Parathyroid adenoma (tissue), 2 donors: ENCODE measurements around the gene HS6ST3.

ENCODE experiments used
- H2AFZ ChIP-seq: fragments of 300-600 bp; sonication (generic); one replicate; pipeline ENCODE4 v1.7.0; 2017; ENCODE audit warnings: antibody characterized with exemption, mild to moderate bottlenecking
- H3K27ac ChIP-seq: fragments of 300-600 bp; sonication (generic); one replicate; pipeline ENCODE4 v1.7.0; 2017
- H3K27me3 ChIP-seq: fragments of 300-600 bp; sonication (generic); one replicate; pipeline ENCODE4 v1.7.0; 2017; ENCODE audit warnings: low read length; ENCODE audit not compliant: control insufficient read depth, insufficient read depth
- H3K36me3 ChIP-seq: fragments of 300-600 bp; sonication (generic); one replicate; pipeline ENCODE4 v1.7.0; 2017; ENCODE audit warnings: low read length; ENCODE audit not compliant: control insufficient read depth, insufficient read depth
- H3K4me1 ChIP-seq: fragments of 300-600 bp; sonication (generic); one replicate; pipeline ENCODE4 v1.7.0; 2017; ENCODE audit warnings: control low read depth
- H3K4me2 ChIP-seq: fragments of 300-600 bp; sonication (generic); one replicate; pipeline ENCODE4 v1.7.0; 2017; ENCODE audit warnings: low read length
- H3K4me3 ChIP-seq: fragments of 300-600 bp; sonication (generic); one replicate; pipeline ENCODE4 v1.7.0; 2017; ENCODE audit warnings: low read depth, low read length
- H3K79me2 ChIP-seq: fragments of 300-600 bp; sonication (generic); one replicate; pipeline ENCODE4 v1.7.0; 2017; ENCODE audit warnings: control low read depth
- H3K9ac ChIP-seq: fragments of 300-600 bp; sonication (generic); one replicate; pipeline ENCODE4 v1.7.0; 2017; ENCODE audit warnings: mild to moderate bottlenecking
- H3K9me3 ChIP-seq: fragments of 300-600 bp; sonication (generic); one replicate; pipeline ENCODE4 v1.7.0; 2017; ENCODE audit warnings: low read length; ENCODE audit not compliant: control insufficient read depth
- TF ChIP-seq, protein P1 (sequence below): fragments of 300-600 bp; sonication (generic); IDR thresholded peaks from one replicate; pipeline ENCODE4 v1.7.0; 2017; ENCODE audit warnings: antibody characterized with exemption, mild to moderate bottlenecking
- donor health status: primary hyperparathyroidism.

HS6ST3 gene

DNA sequence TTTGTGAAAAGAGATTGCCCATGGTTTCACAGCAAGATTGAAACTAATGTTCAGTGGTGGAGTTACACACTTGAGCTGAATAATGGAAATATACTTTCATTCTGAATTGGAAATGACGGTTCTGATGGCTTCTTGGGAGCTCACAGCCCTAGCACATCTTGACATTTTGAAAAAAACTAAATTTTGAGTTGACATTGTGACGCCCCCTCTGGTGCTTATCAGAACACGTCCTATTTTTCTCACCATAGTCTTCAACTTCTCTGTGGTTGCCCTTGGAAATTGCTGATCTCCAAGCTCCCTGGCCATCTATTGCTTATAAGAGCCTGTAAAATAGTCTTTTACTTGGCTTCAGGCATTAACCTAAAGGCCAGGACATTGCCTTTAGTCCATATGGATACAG lies 702.3 kb downstream of the HS6ST3 start:
- no peak overlapping the region for H3K27ac ChIP-seq
- no peak overlapping the region for H3K9ac ChIP-seq
- TF ChIP-seq, protein P1, sequence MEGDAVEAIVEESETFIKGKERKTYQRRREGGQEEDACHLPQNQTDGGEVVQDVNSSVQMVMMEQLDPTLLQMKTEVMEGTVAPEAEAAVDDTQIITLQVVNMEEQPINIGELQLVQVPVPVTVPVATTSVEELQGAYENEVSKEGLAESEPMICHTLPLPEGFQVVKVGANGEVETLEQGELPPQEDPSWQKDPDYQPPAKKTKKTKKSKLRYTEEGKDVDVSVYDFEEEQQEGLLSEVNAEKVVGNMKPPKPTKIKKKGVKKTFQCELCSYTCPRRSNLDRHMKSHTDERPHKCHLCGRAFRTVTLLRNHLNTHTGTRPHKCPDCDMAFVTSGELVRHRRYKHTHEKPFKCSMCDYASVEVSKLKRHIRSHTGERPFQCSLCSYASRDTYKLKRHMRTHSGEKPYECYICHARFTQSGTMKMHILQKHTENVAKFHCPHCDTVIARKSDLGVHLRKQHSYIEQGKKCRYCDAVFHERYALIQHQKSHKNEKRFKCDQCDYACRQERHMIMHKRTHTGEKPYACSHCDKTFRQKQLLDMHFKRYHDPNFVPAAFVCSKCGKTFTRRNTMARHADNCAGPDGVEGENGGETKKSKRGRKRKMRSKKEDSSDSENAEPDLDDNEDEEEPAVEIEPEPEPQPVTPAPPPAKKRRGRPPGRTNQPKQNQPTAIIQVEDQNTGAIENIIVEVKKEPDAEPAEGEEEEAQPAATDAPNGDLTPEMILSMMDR = no peak
- no peak overlapping the region for H2AFZ ChIP-seq
- H3K4me1 ChIP-seq = no peaks in the 10 kb centered on the region
- no peak overlapping the region for H3K4me2 ChIP-seq
- no peak overlapping the region for H3K4me3 ChIP-seq
- no peaks in the 10 kb centered on the region for H3K9me3 ChIP-seq
- H3K79me2 ChIP-seq = no peaks in the 10 kb centered on the region
- H3K36me3 ChIP-seq = no peaks in the 10 kb centered on the region
- no peaks in the 10 kb centered on the region for H3K27me3 ChIP-seq

DNA sequence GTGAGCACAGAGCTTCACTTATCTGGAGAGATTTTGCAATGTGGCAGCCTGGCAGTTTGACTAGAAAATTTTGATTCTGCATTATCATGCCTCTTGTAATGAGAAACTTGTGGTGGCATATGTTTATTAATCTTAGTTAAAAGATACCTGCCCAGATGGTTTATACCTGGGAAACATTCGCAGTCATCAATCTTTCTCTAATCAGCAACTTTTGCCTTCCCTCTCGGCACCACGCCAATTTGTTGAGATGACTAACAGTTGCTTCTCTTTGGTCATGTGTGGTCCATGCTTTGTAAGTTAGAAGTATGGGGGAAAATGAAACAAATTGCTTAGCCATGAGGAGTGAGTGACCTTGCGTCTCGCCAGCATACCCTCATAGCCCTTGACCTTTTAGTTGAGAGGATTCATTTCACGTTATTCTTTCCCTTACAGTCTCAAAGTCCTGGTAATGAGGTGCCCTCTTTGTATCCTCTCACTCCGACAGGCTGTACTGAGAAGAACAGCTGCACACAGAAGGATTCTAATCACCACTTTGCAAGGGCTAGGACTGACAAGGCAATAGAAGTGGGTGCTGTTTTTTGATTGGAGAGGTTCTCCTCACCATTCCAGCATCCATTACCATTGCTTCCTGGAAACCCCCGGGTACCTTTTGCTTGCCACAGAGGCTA lies 703.0 kb downstream of the HS6ST3 start:
- TF ChIP-seq, protein P1 = no peak
- no peak overlapping the region for H3K9ac ChIP-seq
- H3K27ac ChIP-seq = no peak overlapping the region
- no peaks in the 10 kb centered on the region for H3K4me1 ChIP-seq
- H3K36me3 ChIP-seq = no peaks in the 10 kb centered on the region
- no peak overlapping the region for H2AFZ ChIP-seq
- no peaks in the 10 kb centered on the region for H3K9me3 ChIP-seq
- H3K27me3 ChIP-seq = no peaks in the 10 kb centered on the region
- no peaks in the 10 kb centered on the region for H3K79me2 ChIP-seq
- H3K4me3 ChIP-seq = no peak overlapping the region
- no peak overlapping the region for H3K4me2 ChIP-seq

DNA sequence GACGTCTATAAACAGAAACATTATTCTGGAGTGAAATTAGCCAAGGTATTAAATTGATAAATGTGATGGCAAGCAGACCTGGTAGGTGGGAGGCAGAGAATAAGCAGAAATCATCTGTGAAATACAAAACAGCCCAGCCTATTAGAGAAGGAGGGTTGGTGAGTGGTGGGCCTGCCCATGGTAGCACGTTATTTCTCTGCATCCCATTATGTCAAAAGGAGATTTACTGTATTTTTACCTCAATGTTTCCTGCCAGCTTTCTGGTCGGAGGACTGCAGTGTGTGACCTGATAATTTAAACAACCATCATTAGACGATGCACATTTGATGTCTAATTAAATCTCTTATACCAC lies 703.5 kb downstream of the HS6ST3 start:
- no peaks in the 10 kb centered on the region for H3K4me1 ChIP-seq
- H3K9me3 ChIP-seq = no peaks in the 10 kb centered on the region
- H3K27me3 ChIP-seq = no peaks in the 10 kb centered on the region
- H3K4me2 ChIP-seq = no peak overlapping the region
- no peak overlapping the region for H3K9ac ChIP-seq
- H3K4me3 ChIP-seq = no peak overlapping the region
- no peaks in the 10 kb centered on the region for H3K36me3 ChIP-seq
- H3K27ac ChIP-seq = no peak overlapping the region
- no peak overlapping the region for H2AFZ ChIP-seq
- TF ChIP-seq, protein P1 = no peak
- H3K79me2 ChIP-seq = no peaks in the 10 kb centered on the region

DNA sequence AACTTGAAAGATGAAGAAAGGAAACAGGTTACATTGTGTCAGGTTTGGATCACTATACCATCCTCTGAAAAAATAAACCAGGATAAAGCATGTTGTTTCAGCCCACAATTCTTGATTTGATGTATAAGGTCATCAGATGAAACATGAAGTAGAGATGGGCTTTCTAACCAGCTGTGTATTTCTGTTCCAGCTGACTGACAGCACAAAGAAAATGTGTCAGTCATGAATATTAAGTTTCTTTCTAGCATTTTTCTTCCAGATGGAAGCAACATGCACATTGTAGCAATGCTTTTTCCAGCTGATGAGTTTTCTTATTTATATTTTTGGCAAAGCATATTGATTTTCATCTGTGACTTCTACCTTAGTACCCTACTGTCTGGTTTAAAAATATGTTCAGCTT lies 704.8 kb downstream of the HS6ST3 start:
- Histone ChIP-seq H3K27me3 (no peaks in the 10 kb centered on the region), H3K4me2 (no peak overlapping the region), H3K36me3 (no peaks in the 10 kb centered on the region), H3K9ac (no peak overlapping the region), H3K4me3 (no peak overlapping the region), H3K9me3 (no peaks in the 10 kb centered on the region), H3K79me2 (no peaks in the 10 kb centered on the region), H3K4me1 (no peaks in the 10 kb centered on the region), H3K27ac (no peak overlapping the region), H2AFZ (no peak overlapping the region)
- TF ChIP-seq, protein P1 = no peak

DNA sequence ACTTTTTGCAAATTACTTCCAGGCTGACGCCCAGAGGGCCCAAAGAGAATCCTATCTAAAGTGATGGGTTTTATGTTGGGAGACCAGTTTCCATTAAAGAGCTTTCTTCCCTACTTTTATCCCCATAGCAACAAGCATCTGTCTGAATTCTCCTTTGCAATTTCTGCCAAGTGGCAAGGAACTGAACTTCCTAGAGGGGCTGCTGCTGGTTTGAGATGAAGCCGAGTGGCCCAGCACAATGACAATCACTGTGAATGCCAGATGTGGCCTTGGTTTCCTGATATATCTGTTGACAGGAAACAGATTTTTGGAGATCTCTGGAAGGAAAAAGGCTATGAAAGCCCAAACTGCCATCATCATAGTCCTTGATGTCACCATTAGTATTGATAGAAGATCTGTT lies 705.8 kb downstream of the HS6ST3 start:
- Histone ChIP-seq H3K79me2 (no peaks in the 10 kb centered on the region), H3K4me3 (no peak overlapping the region), H3K27ac (no peak overlapping the region), H3K27me3 (no peaks in the 10 kb centered on the region), H3K4me2 (no peak overlapping the region), H3K9ac (no peak overlapping the region), H2AFZ (no peak overlapping the region), H3K9me3 (no peaks in the 10 kb centered on the region), H3K36me3 (no peaks in the 10 kb centered on the region), H3K4me1 (no peaks in the 10 kb centered on the region)
- TF ChIP-seq, protein P1 = no peak
